WI38 (cell line): ENCODE measurements around the gene RBM34.
"Not testable (repeated sequence)": the region's sequence is repeated elsewhere in the genome, so short reads cannot be mapped to it uniquely, and the experiment has no call there.

Experiments
- H3K4me3 ChIP-seq: 2 replicates; pipeline ENCODE4 v1.5.1; 2011; ENCODE audit warnings: low read depth, mild to moderate bottlenecking, control low read depth, low read length
- TF ChIP-seq, protein P1 (sequence below): IDR thresholded peaks from 2 replicates; pipeline ENCODE4 v1.5.1; 2012; ENCODE audit warnings: low read depth, mild to moderate bottlenecking, control low read depth, low read length

RBM34 gene, protein sequence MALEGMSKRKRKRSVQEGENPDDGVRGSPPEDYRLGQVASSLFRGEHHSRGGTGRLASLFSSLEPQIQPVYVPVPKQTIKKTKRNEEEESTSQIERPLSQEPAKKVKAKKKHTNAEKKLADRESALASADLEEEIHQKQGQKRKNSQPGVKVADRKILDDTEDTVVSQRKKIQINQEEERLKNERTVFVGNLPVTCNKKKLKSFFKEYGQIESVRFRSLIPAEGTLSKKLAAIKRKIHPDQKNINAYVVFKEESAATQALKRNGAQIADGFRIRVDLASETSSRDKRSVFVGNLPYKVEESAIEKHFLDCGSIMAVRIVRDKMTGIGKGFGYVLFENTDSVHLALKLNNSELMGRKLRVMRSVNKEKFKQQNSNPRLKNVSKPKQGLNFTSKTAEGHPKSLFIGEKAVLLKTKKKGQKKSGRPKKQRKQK

DNA sequence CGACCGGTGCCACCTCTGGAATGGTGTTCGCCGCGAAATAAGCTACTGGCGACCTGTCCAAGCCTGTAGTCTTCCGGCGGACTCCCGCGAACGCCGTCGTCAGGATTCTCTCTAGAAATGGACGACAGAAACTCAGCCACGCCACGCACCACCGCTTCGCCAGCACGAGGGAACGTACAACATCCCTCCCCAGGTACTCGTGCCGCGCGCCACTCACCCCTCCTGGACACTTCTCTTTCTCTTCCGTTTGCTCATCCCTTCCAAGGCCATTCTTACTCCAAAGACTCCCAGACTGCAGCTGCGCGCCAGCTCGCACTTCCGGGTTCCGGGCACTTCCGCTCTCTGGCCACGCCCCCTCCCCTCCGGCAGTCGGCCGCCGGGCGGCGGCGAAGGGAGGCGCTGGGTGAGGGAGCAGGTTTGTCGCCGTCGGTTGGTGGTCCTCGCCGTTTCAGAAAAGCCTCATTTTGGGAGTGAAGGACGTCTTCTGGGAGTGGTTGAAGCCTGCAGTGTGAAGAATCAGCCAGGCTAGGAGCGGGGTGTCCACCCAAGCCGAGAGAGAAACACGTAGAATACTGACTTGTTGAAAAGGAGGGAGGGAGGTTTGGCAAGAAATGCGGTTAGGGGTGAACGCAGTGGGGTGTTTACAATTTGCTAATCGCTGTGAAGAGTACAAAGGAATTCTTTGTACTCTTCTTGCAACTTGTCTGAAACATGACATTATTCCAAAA lies at the start of gene RBM34:
TSS of gene RBM34 (minus strand) at position 294 of the 728 bp plus-strand sequence. CDS start at position 270, 24 bp downstream.
- TF ChIP-seq, protein P1, sequence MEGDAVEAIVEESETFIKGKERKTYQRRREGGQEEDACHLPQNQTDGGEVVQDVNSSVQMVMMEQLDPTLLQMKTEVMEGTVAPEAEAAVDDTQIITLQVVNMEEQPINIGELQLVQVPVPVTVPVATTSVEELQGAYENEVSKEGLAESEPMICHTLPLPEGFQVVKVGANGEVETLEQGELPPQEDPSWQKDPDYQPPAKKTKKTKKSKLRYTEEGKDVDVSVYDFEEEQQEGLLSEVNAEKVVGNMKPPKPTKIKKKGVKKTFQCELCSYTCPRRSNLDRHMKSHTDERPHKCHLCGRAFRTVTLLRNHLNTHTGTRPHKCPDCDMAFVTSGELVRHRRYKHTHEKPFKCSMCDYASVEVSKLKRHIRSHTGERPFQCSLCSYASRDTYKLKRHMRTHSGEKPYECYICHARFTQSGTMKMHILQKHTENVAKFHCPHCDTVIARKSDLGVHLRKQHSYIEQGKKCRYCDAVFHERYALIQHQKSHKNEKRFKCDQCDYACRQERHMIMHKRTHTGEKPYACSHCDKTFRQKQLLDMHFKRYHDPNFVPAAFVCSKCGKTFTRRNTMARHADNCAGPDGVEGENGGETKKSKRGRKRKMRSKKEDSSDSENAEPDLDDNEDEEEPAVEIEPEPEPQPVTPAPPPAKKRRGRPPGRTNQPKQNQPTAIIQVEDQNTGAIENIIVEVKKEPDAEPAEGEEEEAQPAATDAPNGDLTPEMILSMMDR: no peak
- peak within 1 kb of the TSS; percentile 89 for H3K4me3 ChIP-seq

DNA sequence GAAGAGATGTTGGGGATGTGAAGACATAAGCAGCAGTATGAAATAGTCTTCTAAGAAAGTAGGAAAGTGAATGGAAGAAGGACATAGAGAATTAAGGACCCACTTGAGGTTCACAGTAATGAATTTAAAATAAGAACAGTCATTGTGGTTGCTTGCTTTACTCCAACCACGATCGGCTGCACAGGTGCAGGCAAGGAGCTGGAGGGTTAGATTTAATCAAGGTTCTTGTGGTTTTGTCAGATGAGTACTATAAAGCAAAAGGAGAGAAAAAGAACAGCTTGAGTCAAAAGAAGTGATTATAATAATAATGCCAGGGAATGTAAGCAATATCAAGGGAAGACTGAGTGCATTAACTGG lies 46.1 kb upstream of the RBM34 start:
- TF ChIP-seq, protein P1: no peak
- no peak overlapping the region for H3K4me3 ChIP-seq

DNA sequence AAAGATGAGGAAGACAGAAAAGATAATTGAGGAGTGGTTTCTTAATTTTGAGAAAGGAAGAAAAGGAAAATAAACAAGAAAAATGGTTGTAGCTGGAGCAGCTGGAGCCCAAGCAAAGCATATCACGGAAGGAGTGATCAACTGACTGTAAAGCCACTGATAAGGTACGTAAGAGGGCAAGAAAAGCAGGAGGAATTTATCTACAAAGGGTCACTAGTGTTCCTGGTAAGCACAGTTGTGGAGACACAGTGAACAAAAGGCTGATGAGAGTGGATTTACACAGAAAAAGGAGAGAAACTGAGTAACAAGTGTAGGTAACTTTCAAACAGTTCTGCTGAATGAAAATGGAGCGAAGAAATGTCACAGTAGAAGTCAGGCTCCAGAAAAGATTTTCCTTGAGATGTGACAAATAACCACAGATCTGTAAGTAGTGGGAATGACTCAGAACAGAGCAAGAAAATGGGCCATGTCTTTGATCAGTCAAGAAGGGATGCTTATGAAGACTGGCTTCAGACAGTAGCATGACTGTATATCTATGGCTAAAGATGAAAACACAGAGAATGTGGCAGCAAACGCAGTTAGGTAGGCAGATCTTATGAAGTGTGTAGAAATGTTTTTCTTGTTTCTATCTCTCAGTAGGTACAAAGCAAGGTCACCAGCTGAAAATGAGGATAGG lies 45.6 kb upstream of the RBM34 start:
- TF ChIP-seq, protein P1: no peak
- H3K4me3 ChIP-seq: no peak overlapping the region

DNA sequence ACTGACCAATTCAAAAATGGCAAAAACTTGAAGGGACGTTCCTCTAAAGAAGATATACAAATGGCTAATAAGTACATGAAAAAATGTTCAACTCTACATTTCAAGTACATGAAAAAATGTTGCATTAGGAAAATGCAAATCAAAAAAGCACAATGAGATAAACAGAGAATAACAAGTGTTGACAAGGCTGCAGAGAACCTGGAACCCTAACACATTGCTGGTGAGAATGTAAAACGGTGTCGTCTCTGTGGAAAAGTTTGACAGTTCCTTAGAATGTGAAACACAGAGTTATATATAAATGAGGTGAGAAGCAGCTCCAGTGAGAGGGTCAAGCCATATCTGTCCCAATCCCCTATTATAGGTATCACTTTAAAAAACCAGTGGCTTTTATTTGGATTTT lies 44.6 kb upstream of the RBM34 start:
- TF ChIP-seq, protein P1: no peak

DNA sequence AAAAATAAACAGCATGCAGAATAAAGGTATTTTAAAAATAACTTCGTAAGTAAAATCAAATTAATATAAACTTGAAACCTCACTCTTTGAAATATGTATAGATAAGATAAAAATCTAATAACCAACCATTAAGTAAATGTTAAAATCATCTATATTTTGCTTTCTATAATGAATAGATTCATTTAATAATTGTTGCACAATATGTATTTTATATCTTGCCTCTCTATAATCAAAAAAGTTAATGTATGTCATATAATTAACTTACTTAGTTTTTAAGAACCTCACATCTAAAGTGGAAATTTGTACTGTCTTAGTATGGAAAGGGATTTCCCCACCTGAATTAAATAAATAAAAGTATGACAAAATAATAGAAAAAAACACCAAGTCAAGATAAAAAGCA lies 42.4 kb upstream of the RBM34 start:
- TF ChIP-seq, protein P1: no peak
- no peak overlapping the region for H3K4me3 ChIP-seq

More for the DNA sequence above, 44.6 kb upstream of the RBM34 start:
- H3K4me3 ChIP-seq: no peak overlapping the region

DNA sequence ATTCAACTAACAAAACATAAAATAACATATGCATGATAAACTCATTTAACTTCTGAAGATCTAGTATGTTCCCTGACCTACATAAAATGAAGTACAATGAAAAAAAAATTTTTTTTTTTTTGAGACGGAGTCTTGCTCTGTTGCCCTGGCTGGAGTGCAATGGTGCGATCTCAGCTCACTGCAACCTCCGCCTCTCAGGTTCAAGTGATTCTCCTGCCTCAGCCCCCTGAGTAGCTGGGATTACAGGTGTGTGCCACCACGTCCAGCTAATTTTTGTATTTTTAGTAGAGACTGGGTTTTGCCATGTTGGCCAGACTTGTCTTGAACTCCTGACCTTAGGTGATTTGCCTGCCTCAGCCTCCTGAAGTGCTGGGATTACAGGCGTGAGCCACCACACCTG lies 41.4 kb upstream of the RBM34 start:
- H3K4me3 ChIP-seq: not testable (repeated sequence)

DNA sequence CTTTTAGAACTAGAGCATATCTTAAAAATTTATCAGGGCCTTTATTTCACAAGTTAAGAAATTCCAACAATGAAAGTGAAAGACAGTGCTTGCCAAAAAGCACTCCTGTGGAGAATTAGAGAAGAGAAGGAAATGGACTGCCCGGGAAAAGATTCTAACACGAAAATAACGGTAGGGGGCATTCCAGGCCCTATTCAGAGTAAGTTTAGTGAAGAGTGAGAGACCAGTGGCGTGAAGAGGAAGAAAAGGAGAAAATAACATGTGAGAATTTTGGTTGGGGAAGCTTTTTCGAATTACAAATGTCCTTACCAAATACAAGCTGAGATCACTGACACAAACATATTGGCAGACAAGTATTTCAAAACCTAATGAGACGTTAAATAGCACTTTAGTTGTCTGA lies 38.4 kb upstream of the RBM34 start:
- TF ChIP-seq, protein P1: no peak
- no peak overlapping the region for H3K4me3 ChIP-seq
